ENCODE data around the gene CD274. TPM values are rescaled to one million over a fixed set of nuclear protein-coding genes. Genes with fewer than 3 reads are reported as not detected.

Gene CD274
- total and polyA plus RNA-seq, 2 donors (not counting 3 experiments of a cell fraction or from before 2014, with no cell fraction given) = 25.4 to 26.8 TPM

- peaks cover 30% of the 10 kb centered on the region for H3K4me1 ChIP-seq (ENCODE audit: control insufficient read depth, extremely low read depth, insufficient read depth, low read length)
- no peaks in the 10 kb centered on the region for H4K20me1 ChIP-seq (replicated peaks; ENCODE audit: control insufficient read depth, extremely low read depth, insufficient read depth, low read length)
- FAIRE-seq = no peak
- no peaks in the 10 kb centered on the region for H3K27me3 ChIP-seq (ENCODE audit: control insufficient read depth in 2 of 2, insufficient read depth in 2 of 2, low read length in 2 of 2)
- ChIA-PET CTCF (interaction anchor here (0.7 to 3.1 kb wide), 8 partner anchors 12 to 253 kb away, joined by 3 to 30 read pairs (median 6); partner anchors contain the start of genes CD274 and INSL6), POLR2A (interaction anchor here (1.1 kb wide), 1 partner anchor 11 kb away, joined by 3 read pairs; no protein-coding TSS in a partner anchor)
- no peaks in the 10 kb centered on the region for H3K9me1 ChIP-seq (replicated peaks; ENCODE audit: control insufficient read depth, extremely low read depth, insufficient read depth, low read length)
- intact Hi-C loops (cut with micrococcal nuclease) = no loop called here
- no peaks in the 10 kb centered on the region for H3K36me3 ChIP-seq (ENCODE audit: control insufficient read depth in 2 of 2, extremely low read depth in 1 of 2, insufficient read depth in 2 of 2, low read length in 2 of 2)
- H3K4me3 ChIP-seq (replicated peaks in 1 of 3; ENCODE audit: insufficient read depth in 1 of 3, low read depth in 1 of 3, low read length in 3 of 3) = no peak overlapping the region
- H3K79me2 ChIP-seq (ENCODE audit: control insufficient read depth, insufficient read depth, low read length) = no peaks in the 10 kb centered on the region
- peak overlapping the region; percentile 93 for H3K27ac ChIP-seq (ENCODE audit: insufficient read depth, low read depth, low read length)
- H3K9ac ChIP-seq (replicated peaks; ENCODE audit: extremely low read depth, insufficient read depth, low read length) = peak overlapping the region; percentile 94
- TF ChIP-seq CTCF (IDR thresholded peaks at IDR 0.05; ENCODE audit: extremely low read depth in 1 of 2, insufficient read depth in 1 of 2, low read depth in 1 of 2, low read length in 2 of 2) (no peak), GATA2 (IDR thresholded peaks at IDR 0.05; ENCODE audit: insufficient read depth, insufficient read length, low read depth, low read length) (no peak), FOS (IDR thresholded peaks at IDR 0.05; ENCODE audit: borderline replicate concordance, insufficient read depth, low read length) (no peak), POLR2A (IDR thresholded peaks at IDR 0.05; ENCODE audit: low read depth, low read length) (no peak), POLR2AphosphoS5 (IDR thresholded peaks at IDR 0.05; ENCODE audit: insufficient read depth, low read depth, low read length) (no peak), JUN (IDR thresholded peaks at IDR 0.05; ENCODE audit: borderline replicate concordance, insufficient read depth, insufficient read length, low read depth) (no peak), EZH2 (IDR thresholded peaks at IDR 0.05; ENCODE audit: borderline replicate concordance, low read depth, low read length, severe bottlenecking) (no peak), MAX (IDR thresholded peaks at IDR 0.05; ENCODE audit: insufficient read depth, insufficient read length) (no peak), MYC (IDR thresholded peaks at IDR 0.05; ENCODE audit: low read depth, low read length) (no peak)
- peak overlapping the region; percentile 3 for H2AFZ ChIP-seq (ENCODE audit: low read depth, low read length)
- BruUV-seq (replicated peaks) = no TSS peak
- dilution Hi-C loops (cut with MboI; ENCODE audit: extremely low pct_ligation_motif_present, low sequenced_read_pairs) = loop anchor here (25.0 kb wide), 1 partner anchor 251 kb away; the partner anchor contains the start of gene INSL6
- H3K4me2 ChIP-seq (ENCODE audit: insufficient read depth, low read length) = peak overlapping the region; percentile 95
- DNase-seq (ENCODE audit: low read depth, low spot score) = peak; percentile 35
- no peaks in the 10 kb centered on the region for H3K9me3 ChIP-seq (replicated peaks; ENCODE audit: control insufficient read depth, insufficient read depth, low read length)
Measured at GRCh38 chr9:5438301-5439162, 11.8 kb upstream of the CD274 start.

All from endothelial cell of umbilical vein (primary cell).